GM23338 (cell line): ENCODE measurements around the gene SLC22A17. TPM values are rescaled to one million over a fixed set of nuclear protein-coding genes. Genes with fewer than 3 reads are reported as not detected.

Experiments
- ATAC-seq: fragments of 200-7000 bp; cut with Tn5 transposase; 3 replicates; pipeline ENCODE4 v1.9.1; 2020
- DNase-seq: peaks from one replicate; pipeline ENCODE4 v3.0.0-alpha.2; 2015; ENCODE audit warnings: low spot score
- H2AFZ ChIP-seq: fragments of 200-600 bp; sonication (generic); 2 replicates; pipeline ENCODE4 v1.8.0; 2016; ENCODE audit warnings: antibody characterized with exemption, mild to moderate bottlenecking, moderate library complexity
- H3F3A ChIP-seq: fragments of 200-600 bp; sonication (generic); replicated peaks from 2 replicates; pipeline ENCODE4 v1.8.0; 2017; ENCODE audit warnings: antibody characterized with exemption, mixed run types, low read depth
- H3K27ac ChIP-seq: fragments of 200-600 bp; sonication (generic); 2 replicates; pipeline ENCODE4 v1.6.1; 2016; ENCODE audit warnings: low read depth
- H3K27me3 ChIP-seq: fragments of 200-600 bp; sonication (generic); 2 replicates; pipeline ENCODE4 v1.8.0; 2016; ENCODE audit warnings: mild to moderate bottlenecking, mixed run types, moderate library complexity; ENCODE audit not compliant: insufficient read depth
- H3K36me3 ChIP-seq: fragments of 200-600 bp; sonication (generic); 2 replicates; pipeline ENCODE4 v1.8.0; 2016; ENCODE audit warnings: mild to moderate bottlenecking; ENCODE audit not compliant: insufficient read depth
- H3K4me1 ChIP-seq: fragments of 200-600 bp; sonication (generic); 2 replicates; pipeline ENCODE4 v1.8.0; 2016; ENCODE audit warnings: mild to moderate bottlenecking, moderate library complexity; ENCODE audit not compliant: insufficient read depth
- H3K4me2 ChIP-seq: fragments of 200-600 bp; sonication (generic); 2 replicates; pipeline ENCODE4 v1.7.1; 2017; ENCODE audit warnings: mixed run types
- H3K4me3 ChIP-seq: fragments of 200-600 bp; sonication (generic); 2 replicates; pipeline ENCODE4 v1.6.1; 2016; ENCODE audit warnings: mixed run types
- H3K79me2 ChIP-seq: fragments of 200-600 bp; sonication (generic); replicated peaks from 2 replicates; pipeline ENCODE4 v1.8.0; 2017; ENCODE audit warnings: mild to moderate bottlenecking; ENCODE audit not compliant: insufficient read depth
- H3K9me2 ChIP-seq: fragments of 200-600 bp; sonication (generic); 2 replicates; pipeline ENCODE4 v1.8.0; 2017; ENCODE audit not compliant: insufficient read depth
- H4K20me1 ChIP-seq: fragments of 200-600 bp; sonication (generic); replicated peaks from 2 replicates; pipeline ENCODE4 v1.8.0; 2017; ENCODE audit warnings: mild to moderate bottlenecking; ENCODE audit not compliant: insufficient read depth
- H3K27ac Mint-ChIP-seq: 2 replicates; pipeline ENCODE4 v1.8.0; 2020; ENCODE audit warnings: inconsistent platforms, mild to moderate bottlenecking, moderate library complexity, mixed read lengths
- H3K27me3 Mint-ChIP-seq: 3 replicates; pipeline ENCODE4 v1.8.0; 2022; ENCODE audit warnings: low read depth, mild to moderate bottlenecking, moderate library complexity, mixed read lengths, inconsistent platforms; ENCODE audit not compliant: insufficient read depth, poor library complexity
- H3K36me3 Mint-ChIP-seq: 3 replicates; pipeline ENCODE4 v1.8.0; 2021; ENCODE audit warnings: low read depth, mild to moderate bottlenecking, inconsistent platforms, moderate library complexity, mixed read lengths
- H3K4me1 Mint-ChIP-seq: 3 replicates; pipeline ENCODE4 v1.8.0; 2020; ENCODE audit warnings: mild to moderate bottlenecking, inconsistent platforms, mixed read lengths
- H3K4me3 Mint-ChIP-seq: 3 replicates; pipeline ENCODE4 v1.8.0; 2021; ENCODE audit warnings: moderate library complexity, mild to moderate bottlenecking, inconsistent platforms, mixed read lengths
- H3K9me3 Mint-ChIP-seq: 3 replicates; pipeline ENCODE4 v1.8.0; 2020; ENCODE audit warnings: moderate library complexity, mild to moderate bottlenecking, inconsistent platforms, mixed read lengths
- CREB1 ChIP-seq: fragments of 250-450 bp; sonication (Bioruptor Pico); IDR thresholded peaks from 2 replicates; pipeline ENCODE4 v1.5.0; 2020; ENCODE audit warnings: low read depth, mild to moderate bottlenecking, moderate library complexity
- CTCF ChIP-seq, 2 experiments: fragments of 200-600 bp in 1 of 2; sonication (generic) in 1 of 2; conservative IDR thresholded peaks; 2 replicates each; pipeline versions ENCODE4 v1.5.1 to v1.6.1; 2016 to 2017; ENCODE audit warnings: antibody characterized with exemption in 2 of 2, low read depth in 2 of 2, mild to moderate bottlenecking in 2 of 2, moderate library complexity in 1 of 2
- ETS1 ChIP-seq: IDR thresholded peaks from 2 replicates; pipeline ENCODE4 v1.6.1; 2016; ENCODE audit warnings: antibody characterized with exemption
- EZH2 ChIP-seq: fragments of 200-600 bp; sonication (generic); IDR thresholded peaks from one replicate; pipeline ENCODE4 v1.8.0; 2017; ENCODE audit warnings: antibody characterized with exemption, mild to moderate bottlenecking, low read depth; ENCODE audit not compliant: unreplicated experiment
- EZH2phosphoT487 ChIP-seq: fragments of 200-600 bp; sonication (generic); IDR thresholded peaks from one replicate; pipeline ENCODE4 v1.8.1; 2018; ENCODE audit warnings: antibody characterized with exemption; ENCODE audit not compliant: unreplicated experiment
- JUNB ChIP-seq: IDR thresholded peaks from one replicate; pipeline ENCODE4 v1.6.1; 2016; ENCODE audit warnings: antibody characterized with exemption; ENCODE audit not compliant: unreplicated experiment
- NANOG ChIP-seq: IDR thresholded peaks from 2 replicates; pipeline ENCODE4 v1.6.1; 2016; ENCODE audit warnings: antibody characterized with exemption, borderline replicate concordance
- POLR2AphosphoS5 ChIP-seq: IDR thresholded peaks from 2 replicates; pipeline ENCODE4 v1.6.1; 2016; ENCODE audit warnings: antibody characterized with exemption, low read depth
- REST ChIP-seq: IDR thresholded peaks from one replicate; pipeline ENCODE4 v1.6.1; 2018; ENCODE audit warnings: antibody characterized with exemption; ENCODE audit not compliant: unreplicated experiment
- STAT1 ChIP-seq: IDR thresholded peaks from one replicate; pipeline ENCODE4 v1.6.1; 2016; ENCODE audit warnings: antibody characterized with exemption; ENCODE audit not compliant: unreplicated experiment
- ZNF114 ChIP-seq: fragments of 250-450 bp; sonication (Bioruptor Pico); IDR thresholded peaks from 2 replicates; pipeline ENCODE4 v1.5.0; 2020; ENCODE audit warnings: mild to moderate bottlenecking, moderate library complexity
- ZNF331 ChIP-seq: fragments of 250-450 bp; sonication (Bioruptor Pico); IDR thresholded peaks from 2 replicates; pipeline ENCODE4 v1.5.0; 2020; ENCODE audit warnings: low read depth, mild to moderate bottlenecking, moderate library complexity
- ZNF462 ChIP-seq: fragments of 250-450 bp; sonication (Bioruptor Pico); IDR thresholded peaks from 2 replicates; pipeline ENCODE4 v1.5.0; 2020; ENCODE audit warnings: mild to moderate bottlenecking, moderate library complexity
- long read RNA-seq: library from polyadenylated mRNA; unstranded; transcript quantifications from one replicate; pipeline ENCODE4 v2.0.0, GENCODE V29; 2020; ENCODE audit not compliant: unreplicated experiment
- polyA plus RNA-seq: library from polyadenylated mRNA; unstranded; fragments of >200 nt; fragmentation: Nextera tagmentation; extraction: Ambion mirVana; gene quantifications from 2 replicates; pipeline ENCODE4 v1.2.1, GENCODE V29; 2016
- total RNA-seq: library from RNA; depleted of rRNA; stranded (reverse); fragments of >200 nt; shearing (Covaris generic); gene quantifications from 2 replicates; pipeline ENCODE4 v1.2.3, GENCODE V29; 2014; rRNA removed

Gene SLC22A17
- total RNA-seq, result 52.6 and 56.6 TPM in 2 replicates
- 28.6 and 29.5 TPM in 2 replicates for polyA plus RNA-seq
- long read RNA-seq, partial matches to known transcripts, result 3 of 8 reads
- long read RNA-seq, other reads (novel, unspliced or antisense), result 4 of 8 reads

GRCh38 chr14:23352506-23353432, at the start of gene SLC22A17:
Gene SLC22A17 (minus strand): TSS chr14:23352887.
- no peaks in the 10 kb centered on the region for H3F3A ChIP-seq
- H3K9me2 ChIP-seq, result no peaks in the 10 kb centered on the region
- Mint-ChIP-seq H3K36me3 (peaks cover 18% of the 10 kb centered on the region), H3K9me3 (no peaks in the 10 kb centered on the region; the same call in 1 of the 3 replicates), H3K4me3 (peak within 1 kb of the TSS; percentile 69), H3K27me3 (peaks cover 16% of the 10 kb centered on the region), H3K4me1 (peaks cover 15% of the 10 kb centered on the region), H3K27ac (no peak within 1 kb of the TSS)
- H3K4me3 ChIP-seq, result peak within 1 kb of the TSS; percentile 85
- H4K20me1 ChIP-seq, result peaks cover 5% of the 10 kb centered on the region; the same call in 1 of the 2 replicates
- H3K79me2 ChIP-seq, result no peaks in the 10 kb centered on the region
- peak within 1 kb of the TSS; percentile 94 for H3K4me2 ChIP-seq
- ATAC-seq (peak; percentile 92), DNase-seq (peak; percentile 96)
- no peak within 1 kb of the TSS for H3K27ac ChIP-seq
- peaks cover 37% of the 10 kb centered on the region for H3K27me3 ChIP-seq
- peak within 1 kb of the TSS; percentile 69 for H2AFZ ChIP-seq
- no peaks in the 10 kb centered on the region for H3K36me3 ChIP-seq
- peaks cover 5% of the 10 kb centered on the region; the same call in 1 of the 2 replicates for H3K4me1 ChIP-seq
- TF ChIP-seq EZH2phosphoT487 (no peak), JUNB (no peak), CTCF (conservative IDR thresholded peaks at IDR 0.05; ENCODE audit: low read depth in 2 of 2) (no peak), POLR2AphosphoS5 (peak; percentile 90), EZH2 (no peak), CREB1 (CRISPR knock-in tag) (peak; percentile 90), REST (no peak), ZNF331 (no peak), ZNF114 (no peak), ETS1 (no peak), STAT1 (no peak), ZNF462 (CRISPR knock-in tag) (no peak), NANOG (no peak)
